Stimulated activated CD8-positive, alpha-beta memory T cell treated with anti-CD3 and anti-CD28 coated beads, Interleukin-12 subunit alpha, Interleukin-12 subunit beta, amount 100 ng/mL, for 4 hours (primary cell): Measurements from ENCODE around the gene VAV1.
"Not testable (repeated sequence)": the region's sequence is repeated elsewhere in the genome, so short reads cannot be mapped to it uniquely, and the experiment has no call there.

ENCODE experiments used
- DNase-seq: peaks from one replicate; pipeline ENCODE4 v3.0.0-alpha.2; 2020; ENCODE audit warnings: low read depth

The VAV1 gene

DNA sequence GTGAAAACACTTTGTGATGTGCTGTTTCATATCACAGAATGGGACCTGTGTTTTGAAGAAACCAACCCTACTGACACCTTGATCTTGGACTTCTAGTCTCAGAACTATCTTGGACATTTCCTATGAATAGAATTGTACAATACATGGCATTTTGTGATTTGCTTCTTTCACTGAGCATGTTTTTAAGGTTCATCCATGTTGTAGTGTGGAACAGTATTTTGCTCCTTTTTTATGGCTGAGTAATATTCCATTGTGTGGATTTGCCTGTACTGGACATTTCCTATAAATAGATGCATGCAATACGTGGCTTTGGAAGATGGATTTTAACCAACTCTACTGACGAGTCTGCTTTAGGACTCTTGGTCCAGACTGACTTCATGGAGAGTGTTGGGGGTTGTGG, 46.8 kb downstream of the VAV1 start:
- no peak for DNase-seq

DNA sequence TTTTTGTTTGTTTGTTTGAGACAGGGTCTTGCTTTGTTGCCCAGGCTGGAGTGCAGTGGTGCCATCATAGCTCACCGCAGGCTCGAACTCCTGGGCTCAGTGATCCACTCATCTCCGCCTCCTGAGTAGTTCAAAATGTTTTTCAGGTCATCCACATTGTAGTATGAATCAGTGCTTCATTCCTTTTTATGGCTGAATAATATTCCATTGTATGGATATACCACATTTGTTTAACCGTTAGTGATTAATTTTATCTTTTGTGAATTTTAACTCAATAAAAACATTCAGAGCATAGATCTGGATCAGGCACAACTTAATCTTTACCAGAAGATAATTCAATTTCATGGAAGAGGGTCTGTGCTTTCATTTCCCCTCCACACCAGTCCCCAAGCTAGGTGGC, 47.7 kb downstream of the VAV1 start:
- no peak for DNase-seq

DNA sequence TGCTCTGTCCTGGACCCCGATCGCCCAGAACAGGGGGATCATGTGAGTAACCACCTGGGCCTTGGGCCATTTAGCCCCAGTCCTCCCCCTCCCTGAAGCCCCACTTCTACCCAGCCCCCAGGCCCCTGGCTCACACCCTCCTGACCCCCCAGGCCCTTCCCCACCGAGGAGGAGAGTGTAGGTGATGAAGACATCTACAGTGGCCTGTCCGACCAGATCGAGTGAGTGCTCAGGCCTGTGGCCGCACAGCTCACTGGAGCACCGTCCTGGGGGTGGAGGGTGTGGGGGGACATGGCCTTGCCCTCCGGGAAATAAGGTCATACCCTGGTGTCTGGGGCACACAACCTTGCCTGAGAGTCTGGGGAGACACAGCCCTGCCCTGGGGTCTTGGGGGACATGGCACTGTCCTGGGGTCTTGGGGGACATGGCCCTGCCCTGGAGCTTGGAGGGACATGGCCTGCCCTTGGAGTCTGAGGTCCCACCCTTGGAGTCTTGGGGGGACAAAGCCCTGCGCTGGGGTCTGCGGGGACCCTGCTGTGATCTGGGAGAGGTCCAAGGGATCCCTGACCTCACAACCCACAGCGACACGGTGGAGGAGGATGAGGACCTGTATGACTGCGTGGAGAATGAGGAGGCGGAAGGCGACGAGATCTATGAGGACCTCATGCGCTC, 49.3 kb downstream of the VAV1 start:
- no peak for DNase-seq

DNA sequence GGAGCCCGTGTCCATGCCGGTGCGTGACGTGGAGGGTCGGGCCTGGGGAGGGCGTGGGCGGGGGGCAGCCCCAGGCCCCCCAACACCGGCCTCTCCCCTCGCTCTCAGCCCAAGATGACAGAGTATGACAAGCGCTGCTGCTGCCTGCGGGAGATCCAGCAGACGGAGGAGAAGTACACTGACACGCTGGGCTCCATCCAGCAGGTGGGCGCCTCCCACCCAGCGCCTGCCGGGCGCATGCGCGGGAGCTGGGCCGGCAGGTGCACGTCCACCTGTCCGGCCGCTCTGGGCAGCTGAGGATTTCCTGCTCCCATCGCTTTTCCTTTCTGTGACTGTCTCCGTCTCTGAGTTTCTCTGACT, 49.8 kb downstream of the VAV1 start:
- no peak for DNase-seq

DNA sequence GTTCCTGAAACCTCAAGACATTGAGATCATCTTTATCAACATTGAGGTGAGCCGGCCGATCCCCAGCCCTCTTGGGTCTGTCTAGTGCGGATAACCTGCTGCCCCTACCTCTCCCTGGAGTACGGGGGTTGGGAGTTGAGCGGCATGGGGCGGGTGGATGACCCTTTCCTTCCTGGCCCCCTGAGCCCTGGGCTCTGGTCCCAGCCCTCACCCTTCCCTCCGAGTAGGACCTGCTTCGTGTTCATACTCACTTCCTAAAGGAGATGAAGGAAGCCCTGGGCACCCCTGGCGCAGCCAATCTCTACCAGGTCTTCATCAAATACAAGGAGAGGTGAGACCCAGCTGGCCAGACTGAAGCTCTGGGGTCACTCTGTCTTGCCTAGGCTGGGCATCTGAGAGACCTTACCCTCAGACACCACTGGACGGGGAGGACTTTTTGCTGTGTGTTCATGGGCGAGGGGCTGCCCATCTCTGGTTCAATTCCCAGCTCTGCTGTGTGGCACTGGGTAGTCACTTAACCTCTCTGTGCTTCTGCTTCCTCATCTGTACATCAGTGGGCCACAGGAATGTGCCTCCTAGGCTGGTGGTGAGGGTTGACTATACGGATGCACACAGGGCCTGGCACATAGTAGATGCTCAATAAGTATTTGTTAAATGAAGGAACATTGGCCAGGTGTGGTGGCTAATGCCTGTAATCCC, 52.7 kb downstream of the VAV1 start:
- no peak for DNase-seq

DNA sequence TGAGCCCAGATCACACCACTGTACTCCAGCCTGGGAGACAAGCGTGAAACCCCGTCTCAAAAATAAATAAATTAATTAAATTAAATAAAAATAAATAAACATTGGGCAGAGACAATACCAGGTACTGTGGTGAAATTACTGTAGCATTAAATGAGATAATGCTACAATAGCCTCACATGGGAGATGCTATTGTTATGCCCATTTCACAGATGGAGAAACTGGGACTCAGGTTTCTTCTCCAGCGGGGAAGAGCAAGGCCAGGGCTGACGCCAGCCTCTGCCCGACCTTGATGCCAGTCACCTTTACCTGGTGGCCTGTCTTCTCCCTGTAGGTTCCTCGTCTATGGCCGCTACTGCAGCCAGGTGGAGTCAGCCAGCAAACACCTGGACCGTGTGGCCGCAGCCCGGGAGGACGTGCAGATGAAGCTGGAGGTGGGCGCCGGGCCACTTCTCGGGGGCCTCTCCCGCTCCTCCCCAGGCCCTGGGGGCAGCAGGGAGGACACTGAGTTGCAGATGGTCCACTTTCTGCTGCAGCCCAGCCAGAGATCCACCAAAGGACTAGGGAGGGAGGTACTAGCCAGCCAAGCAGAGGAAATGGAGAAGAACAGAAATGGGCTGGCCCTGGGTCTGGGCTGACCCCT, 53.9 kb downstream of the VAV1 start:
- no peak for DNase-seq

DNA sequence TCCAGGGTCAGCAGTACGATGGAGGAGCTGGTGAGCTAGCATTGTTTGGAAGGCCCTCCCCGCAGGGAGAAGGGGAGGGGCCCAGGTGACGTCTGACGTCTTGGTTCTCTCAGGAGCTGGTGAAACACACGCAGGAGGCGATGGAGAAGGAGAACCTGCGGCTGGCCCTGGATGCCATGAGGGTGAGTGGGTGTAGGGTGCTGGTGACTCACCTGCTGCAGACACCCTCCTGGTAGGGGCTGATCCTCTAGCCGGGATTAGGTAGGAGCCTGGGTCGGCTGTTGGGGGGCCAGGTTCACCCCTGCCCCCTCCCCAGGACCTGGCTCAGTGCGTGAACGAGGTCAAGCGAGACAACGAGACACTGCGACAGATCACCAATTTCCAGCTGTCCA, 55.8 kb downstream of the VAV1 start:
- no peak for DNase-seq

DNA sequence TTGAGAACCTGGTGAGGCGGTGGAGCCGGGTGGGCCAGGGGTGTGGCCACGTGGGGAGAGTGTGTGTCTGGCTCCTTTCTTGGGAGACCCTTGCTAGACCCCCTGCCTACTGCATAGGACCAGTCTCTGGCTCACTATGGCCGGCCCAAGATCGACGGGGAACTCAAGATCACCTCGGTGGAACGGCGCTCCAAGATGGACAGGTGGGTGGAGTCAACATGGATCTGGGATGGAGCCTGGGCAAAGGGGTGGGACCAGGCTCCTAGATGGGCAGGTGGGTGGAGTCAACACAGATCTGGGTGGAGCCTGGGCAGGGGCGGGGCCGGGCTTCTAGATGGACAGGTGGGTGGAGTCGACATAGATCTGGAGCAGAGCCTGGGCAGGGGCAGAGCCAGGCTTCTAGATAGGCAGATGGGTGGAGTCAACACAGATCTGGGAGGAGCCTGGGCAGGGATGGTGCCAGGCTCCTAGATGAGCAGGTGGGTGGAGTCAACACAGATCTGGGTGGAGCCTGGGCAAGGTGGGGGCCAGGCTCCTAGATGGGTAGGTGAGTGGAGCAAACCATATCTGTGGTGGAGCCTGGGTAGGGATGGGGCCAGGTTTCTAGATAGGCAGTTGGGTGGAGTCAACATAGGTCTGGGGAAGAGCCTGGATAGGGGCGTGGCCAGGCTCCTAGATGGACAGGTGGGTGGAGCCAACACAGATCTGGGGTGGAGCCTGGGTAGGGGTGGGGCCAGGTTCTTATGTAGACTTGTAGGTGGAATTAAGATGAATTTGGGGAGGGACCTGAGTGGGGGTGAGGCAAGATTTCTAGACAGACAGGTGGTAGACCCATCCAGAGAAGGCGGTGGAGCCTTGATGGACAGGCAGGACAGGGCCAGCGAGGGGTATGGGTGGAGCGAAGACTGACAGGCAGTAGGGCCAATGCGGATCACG, 56.5 kb downstream of the VAV1 start:
- no peak for DNase-seq

DNA sequence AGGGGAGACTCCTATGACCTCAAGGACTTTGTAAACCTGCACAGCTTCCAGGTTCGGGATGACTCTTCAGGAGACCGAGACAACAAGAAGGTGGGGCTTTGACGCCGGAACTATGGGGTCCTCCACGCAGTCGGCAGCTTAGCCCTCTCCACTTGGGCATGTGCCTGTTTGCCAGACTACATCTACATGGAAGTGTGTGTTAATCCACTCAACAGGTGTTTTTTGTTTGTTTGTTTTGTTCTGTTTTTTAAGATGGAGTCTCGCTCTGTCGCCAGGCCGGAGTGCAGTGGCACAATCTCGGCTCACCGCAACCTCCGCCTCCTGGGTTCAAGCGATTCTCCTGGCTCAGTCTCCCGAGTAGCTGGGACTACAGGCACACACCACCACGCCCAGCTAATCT, 57.3 kb downstream of the VAV1 start:
- not testable (repeated sequence) for DNase-seq

DNA sequence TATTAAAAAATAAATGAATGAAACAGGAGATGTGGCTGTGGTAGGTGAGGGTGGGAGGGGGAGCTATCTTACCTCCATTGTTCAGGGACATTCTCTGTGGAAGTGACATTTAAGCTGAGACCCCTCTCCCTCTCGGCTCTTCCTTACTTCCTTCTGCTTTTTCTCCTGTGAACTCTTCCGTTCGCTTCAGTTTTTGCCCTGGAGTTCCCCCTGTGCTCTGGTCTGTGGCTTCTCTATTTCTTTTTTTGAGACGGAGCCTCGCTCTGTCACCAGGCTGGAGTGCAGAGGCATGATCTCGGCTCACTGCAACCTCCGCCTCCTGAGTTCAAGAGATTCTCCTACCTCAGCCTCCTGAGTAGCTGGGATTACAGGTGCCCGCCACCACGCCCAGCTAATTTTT, 58.6 kb downstream of the VAV1 start:
- not testable (repeated sequence) for DNase-seq

DNA sequence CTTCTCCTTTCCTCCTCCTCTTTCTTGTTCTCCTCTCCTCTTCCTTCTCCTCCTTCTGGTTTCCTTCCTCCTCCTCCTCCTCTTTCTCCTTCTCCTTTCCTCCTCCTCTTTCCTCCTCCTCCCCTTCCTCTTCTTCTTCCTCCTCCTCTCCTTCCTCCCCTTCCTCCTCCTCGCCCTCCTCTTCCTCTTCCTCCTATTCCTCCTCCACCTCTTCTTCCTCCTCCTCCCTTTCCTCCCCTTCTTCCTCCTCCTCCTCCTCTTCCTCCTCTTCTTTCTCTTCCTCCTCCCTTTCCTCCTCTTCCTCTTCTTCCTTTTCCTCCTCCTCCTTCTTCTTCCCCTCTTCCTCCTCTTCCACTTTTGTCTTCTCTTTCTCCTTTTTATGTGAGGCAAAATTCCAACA, 59.9 kb downstream of the VAV1 start:
- DNase-seq, result no peak

DNA sequence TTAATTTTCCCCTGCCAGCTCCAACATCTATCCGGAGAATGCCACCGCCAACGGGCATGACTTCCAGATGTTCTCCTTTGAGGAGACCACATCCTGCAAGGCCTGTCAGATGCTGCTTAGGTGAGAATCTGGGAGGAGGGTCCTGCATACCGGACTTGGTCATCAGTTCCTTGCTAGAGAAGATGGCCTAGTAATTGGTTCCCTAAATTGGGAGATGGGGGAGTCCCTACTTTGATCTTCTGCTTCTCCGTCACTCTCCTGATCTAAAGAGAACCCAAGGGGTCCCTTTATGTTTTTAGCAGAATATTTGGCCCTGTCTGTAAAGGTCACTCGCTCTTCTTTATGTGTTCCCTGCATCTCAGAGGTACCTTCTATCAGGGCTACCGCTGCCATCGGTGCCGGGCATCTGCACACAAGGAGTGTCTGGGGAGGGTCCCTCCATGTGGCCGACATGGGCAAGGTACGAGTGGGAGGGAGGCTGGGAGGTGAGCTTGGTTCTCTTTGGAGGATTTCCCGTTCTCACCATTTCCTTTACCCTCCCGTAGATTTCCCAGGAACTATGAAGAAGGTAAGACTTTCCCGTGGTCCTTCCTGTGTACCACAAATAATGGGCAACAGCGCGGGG, 60.8 kb downstream of the VAV1 start:
- no peak for DNase-seq

DNA sequence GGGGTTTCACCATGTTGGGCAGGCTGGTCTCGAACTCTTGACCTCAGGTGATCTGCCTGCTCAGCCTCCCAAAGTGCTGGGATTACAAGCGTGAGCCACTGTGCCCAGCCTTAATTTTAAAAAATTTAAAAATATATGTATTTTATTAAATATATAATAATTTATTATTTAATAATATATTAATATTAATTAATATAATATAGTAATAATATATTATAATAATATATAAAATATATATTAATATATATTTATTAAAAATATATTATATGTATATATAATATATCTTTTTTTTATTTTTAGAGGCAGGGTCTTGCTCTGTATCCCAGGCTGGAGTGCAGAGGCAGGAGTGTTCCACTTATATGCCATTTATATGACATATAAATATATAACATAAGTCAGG, 61.9 kb downstream of the VAV1 start:
- no peak for DNase-seq

DNA sequence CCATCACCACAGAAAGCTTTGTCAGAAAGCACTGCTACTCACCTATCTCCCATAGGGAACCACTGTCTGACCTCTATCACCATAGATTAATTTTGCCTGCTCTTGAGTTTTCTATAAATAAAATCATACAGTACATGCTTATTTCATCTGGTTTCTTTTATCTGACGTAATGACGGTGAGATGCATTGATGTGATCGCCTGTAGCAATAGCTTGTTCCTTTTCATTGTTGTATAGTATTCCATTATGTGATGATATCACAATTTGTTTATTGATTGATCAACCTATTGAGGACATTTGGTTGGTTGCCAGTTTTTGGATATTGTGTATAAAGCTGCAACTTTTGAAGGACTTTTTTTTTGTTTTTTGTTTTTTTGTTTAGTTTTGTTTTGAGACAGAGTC, 63.0 kb downstream of the VAV1 start:
- no peak for DNase-seq

DNA sequence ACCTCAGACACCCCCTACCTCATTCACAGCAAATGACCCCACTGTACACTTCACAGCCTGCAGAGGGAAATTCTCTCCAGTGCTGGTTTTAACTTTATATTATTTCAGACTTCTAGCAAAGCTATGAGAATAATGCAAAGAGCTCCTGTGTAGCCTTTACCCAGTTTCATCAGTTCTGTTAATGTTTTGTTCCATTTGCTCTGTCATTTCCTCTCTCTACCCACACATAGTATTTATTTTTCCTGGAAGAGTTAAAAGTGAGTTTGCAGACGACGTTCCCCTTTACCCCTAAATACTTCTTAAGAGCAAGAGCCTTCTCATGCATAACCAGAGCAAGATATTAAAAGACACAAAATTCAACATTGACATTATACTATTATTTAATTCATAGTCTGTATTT, 65.0 kb downstream of the VAV1 start:
- DNase-seq, result no peak

DNA sequence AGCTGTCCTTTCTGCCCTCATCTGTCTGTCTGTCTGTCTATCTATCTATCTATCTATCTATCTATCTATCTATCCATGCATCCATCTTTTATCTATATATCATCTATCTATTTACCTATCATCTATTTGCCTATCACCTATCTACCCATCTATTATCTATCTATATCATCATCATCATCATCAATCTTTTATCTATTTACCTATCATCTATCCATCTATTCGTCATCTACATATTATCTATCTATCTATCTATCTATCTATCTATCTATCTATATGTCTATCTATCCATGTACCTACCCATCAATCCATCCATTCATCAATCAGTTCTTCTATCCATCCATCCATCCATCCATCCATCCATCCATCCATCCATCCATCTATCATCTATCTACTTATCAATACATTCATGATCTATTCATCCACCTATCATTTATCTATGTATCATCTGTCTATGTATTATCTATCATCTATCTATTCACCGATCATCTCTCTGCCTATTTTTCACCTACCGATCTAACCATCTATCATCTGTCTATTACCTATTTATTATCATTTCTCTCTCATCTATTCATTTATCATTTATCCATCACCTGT, 65.7 kb downstream of the VAV1 start:
- no peak for DNase-seq

DNA sequence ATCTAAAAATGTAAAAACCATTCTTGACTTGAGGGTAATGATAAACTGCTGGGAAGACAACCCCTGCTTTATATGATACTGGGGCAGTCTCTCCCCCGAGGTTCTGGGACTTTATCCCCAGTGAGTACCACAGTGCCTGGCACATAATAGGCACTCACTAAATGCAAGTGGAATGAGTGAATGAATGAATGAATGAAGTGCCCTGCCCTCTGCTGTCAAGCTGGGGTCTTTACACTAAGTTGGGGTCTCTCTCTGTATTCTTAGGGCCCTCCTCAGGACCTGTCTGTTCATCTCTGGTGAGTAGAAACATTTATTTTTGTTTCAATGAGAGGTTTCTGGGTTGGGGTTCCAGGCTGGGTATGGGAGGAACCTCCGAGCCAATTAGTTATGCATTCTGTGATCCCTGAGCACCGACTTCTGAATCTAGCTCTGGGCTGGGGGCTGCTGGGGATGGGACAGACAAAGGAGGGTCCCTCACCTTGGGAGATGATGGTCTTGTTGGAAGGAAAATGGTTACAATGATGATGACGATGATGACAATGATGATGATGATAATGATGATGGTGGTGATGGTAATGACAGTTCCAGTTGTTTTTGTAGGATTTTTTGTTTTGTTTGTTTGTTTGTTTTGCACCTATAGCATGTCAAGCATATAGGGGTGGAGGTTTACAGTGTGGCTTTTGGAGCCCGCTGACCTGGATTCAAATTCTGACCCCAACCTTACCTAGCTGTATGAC, 70.5 kb downstream of the VAV1 start:
- no peak for DNase-seq

DNA sequence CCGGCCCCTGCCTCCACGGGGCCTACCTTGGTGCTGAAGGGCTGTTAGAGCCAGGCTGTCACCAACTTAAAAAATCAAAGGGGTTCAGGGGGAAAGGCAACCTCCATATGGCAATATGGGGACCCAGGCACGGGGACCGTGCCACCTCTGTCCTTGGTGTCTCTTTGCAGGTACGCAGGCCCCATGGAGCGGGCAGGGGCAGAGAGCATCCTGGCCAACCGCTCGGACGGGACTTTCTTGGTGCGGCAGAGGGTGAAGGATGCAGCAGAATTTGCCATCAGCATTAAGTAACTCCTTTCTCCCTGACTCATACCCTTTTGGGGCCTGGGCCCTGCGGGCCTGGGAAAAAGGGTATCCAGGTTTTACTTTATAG, 75.3 kb downstream of the VAV1 start:
- no peak for DNase-seq

DNA sequence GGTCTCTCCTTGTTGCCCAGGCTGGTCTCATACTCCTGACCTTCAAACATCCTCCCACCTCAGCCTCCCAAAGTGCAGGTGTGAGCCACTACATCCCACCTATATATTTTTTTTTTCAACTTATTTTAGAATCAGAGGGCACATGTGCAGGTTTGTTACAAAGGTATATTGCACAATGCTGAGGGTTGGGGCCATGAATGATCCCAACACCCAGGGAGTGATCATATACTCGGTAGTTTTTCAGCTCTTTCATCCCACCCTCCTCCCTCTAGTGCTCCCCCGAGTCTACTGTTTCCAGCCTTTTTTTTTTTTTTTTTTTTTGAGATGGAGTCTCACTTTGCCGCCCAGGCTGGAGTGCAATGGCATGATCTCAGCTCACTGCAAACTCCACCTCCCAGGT, 76.5 kb downstream of the VAV1 start:
- no peak for DNase-seq

DNA sequence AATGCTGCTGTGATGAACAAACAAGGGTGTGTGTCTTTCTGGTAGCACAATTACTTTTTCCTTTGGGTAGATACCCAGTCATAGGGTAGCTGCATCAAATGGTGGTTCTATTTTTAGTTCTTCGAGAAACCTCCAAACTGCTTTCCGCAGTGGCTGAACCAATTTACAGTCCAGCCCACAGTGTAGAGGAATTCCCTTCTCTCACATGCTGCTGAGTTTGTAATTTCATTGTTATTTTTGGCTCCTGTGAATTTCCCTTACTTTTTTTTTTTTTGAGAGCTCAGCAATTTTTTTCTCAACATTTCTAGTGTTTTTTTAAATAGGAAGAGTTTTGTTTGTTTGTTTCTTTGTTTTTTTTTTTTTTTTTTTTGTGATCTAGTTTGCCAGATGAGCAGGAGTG, 77.4 kb downstream of the VAV1 start:
- DNase-seq, result no peak

DNA sequence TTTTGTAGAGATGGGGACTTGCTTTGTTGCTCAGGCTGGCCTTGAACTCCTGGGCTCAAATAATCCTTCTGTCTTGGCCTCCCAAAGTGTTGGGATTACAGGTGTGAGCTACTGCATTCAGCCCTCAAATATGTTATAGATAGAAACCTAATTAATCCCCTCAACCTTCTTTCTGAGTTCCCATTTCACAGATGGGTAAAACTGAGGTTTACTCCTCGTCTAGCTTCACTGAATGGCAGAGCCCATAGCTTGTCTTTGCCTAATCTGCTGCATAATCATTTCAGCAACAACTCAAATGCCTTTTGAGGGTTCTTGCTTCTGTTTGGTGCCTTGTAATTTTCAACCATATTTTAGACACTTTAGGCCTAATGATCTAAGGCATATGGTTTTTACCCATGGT, 78.9 kb downstream of the VAV1 start:
- DNase-seq, result no peak
